GM12878 (cell line): ENCODE measurements around the gene ANO10. TPM values are rescaled to one million over a fixed set of nuclear protein-coding genes. Genes with fewer than 3 reads are reported as not detected.

Source experiments
- ATAC-seq: fragments of 200-7000 bp; cut with Tn5 transposase; 3 replicates; pipeline ENCODE4 v1.9.1; 2020; ENCODE audit warnings: mild to moderate bottlenecking, moderate library complexity
- BruUV-seq: library from RNA; stranded (reverse); fragments of 400-500 nt; replicated peaks from 2 replicates; lab custom pipeline; 2021; lab: Mats Ljungman, UMichigan
- CTCF ChIA-PET: fragments of 300-600 bp; sonication (Branson Sonifier 250); formaldehyde crosslinking; extraction: SDS; loops from one replicate; lab custom pipeline; 2021; ENCODE audit warnings: inconsistent platforms; lab: Yijun Ruan, JAX
- POLR2A ChIA-PET: fragments of 350-600 bp; formaldehyde crosslinking; extraction: SDS; loops from one replicate; lab custom pipeline; 2021; ENCODE audit warnings: inconsistent platforms; lab: Charles Lee
- RAD21 ChIA-PET: fragments of 300-600 bp; sonication (Branson Sonifier 250); formaldehyde crosslinking; loops from one replicate; lab custom pipeline; 2023; ENCODE audit warnings: antibody characterized with exemption; ENCODE audit not compliant: unreplicated experiment; lab: Charles Lee
- SMC1A ChIA-PET: fragments of 300-600 bp; sonication (Branson Sonifier 250); formaldehyde crosslinking; loops from one replicate; lab custom pipeline; 2023; ENCODE audit not compliant: unreplicated experiment, uncharacterized antibody; lab: Charles Lee
- DNase-seq: peaks from one replicate; pipeline ENCODE4 v3.0.0-alpha.2; 2011; ENCODE audit warnings: low read depth, low spot score
- FAIRE-seq: peaks from 3 replicates; lab custom pipeline; 2011; peaks lifted over from hg19 to GRCh38; lab: Jason Lieb, UNC
- H2AFZ ChIP-seq: 2 replicates; pipeline ENCODE4 v1.6.0; 2011; ENCODE audit warnings: low read depth, low read length, control low read depth; ENCODE audit not compliant: control insufficient read depth
- H3K27ac ChIP-seq: 2 replicates; pipeline ENCODE4 v1.5.1; 2011; ENCODE audit warnings: control low read depth; ENCODE audit not compliant: control insufficient read depth, insufficient read depth
- H3K27me3 ChIP-seq, 2 experiments: replicated peaks in 1 of 2; 2 replicates each; pipeline versions ENCODE4 v1.6.0 to v1.6.1; 2011; ENCODE audit warnings: low read length in 1 of 2; ENCODE audit not compliant: control insufficient read depth in 2 of 2, insufficient read depth in 2 of 2
- H3K36me3 ChIP-seq, 2 experiments: 2 replicates each; pipeline ENCODE4 v1.5.1; 2011; ENCODE audit warnings: low read length in 1 of 2; ENCODE audit not compliant: control insufficient read depth in 2 of 2, insufficient read depth in 2 of 2
- H3K4me1 ChIP-seq: 2 replicates; pipeline ENCODE4 v1.6.1; 2011; ENCODE audit warnings: mild to moderate bottlenecking, low read length, moderate library complexity, mixed read lengths; ENCODE audit not compliant: control insufficient read depth, insufficient read depth
- H3K4me2 ChIP-seq: 2 replicates; pipeline ENCODE4 v1.6.0; 2011; ENCODE audit warnings: control low read depth; ENCODE audit not compliant: control insufficient read depth, insufficient read depth
- H3K4me3 ChIP-seq: fragments of 200-600 bp; sonication (generic); 2 replicates; pipeline ENCODE4 v1.5.1; 2016
- H3K79me2 ChIP-seq: 2 replicates; pipeline ENCODE4 v1.6.0; 2011; ENCODE audit warnings: low read length; ENCODE audit not compliant: control insufficient read depth, insufficient read depth
- H3K9ac ChIP-seq: 2 replicates; pipeline ENCODE4 v1.8.0; 2011; ENCODE audit warnings: low read length, control low read depth, mixed read lengths; ENCODE audit not compliant: control insufficient read depth, insufficient read depth
- H3K9me3 ChIP-seq: replicated peaks from 3 replicates; pipeline ENCODE4 v1.5.1; 2011; ENCODE audit warnings: mild to moderate bottlenecking, low read length; ENCODE audit not compliant: control insufficient read depth, insufficient read depth
- H4K20me1 ChIP-seq: 2 replicates; pipeline ENCODE4 v1.6.0; 2011; ENCODE audit not compliant: control insufficient read depth, insufficient read depth
- ASH2L ChIP-seq: fragments of 300-600, 200-600 bp; sonication (generic); IDR thresholded peaks from 2 replicates; pipeline ENCODE4 v1.6.1; 2017; ENCODE audit warnings: low read depth, mild to moderate bottlenecking, borderline replicate concordance
- BCL11A ChIP-seq: IDR thresholded peaks from 2 replicates; pipeline ENCODE4 v1.6.1; 2011; ENCODE audit warnings: low read depth, low read length
- E4F1 ChIP-seq: fragments of 450-650 bp; IDR thresholded peaks from 2 replicates; pipeline ENCODE4 v1.6.1; 2018; ENCODE audit warnings: borderline replicate concordance, mild to moderate bottlenecking; ENCODE audit not compliant: partially characterized antibody
- NR2F1 ChIP-seq: fragments of 450-650 bp; conservative IDR thresholded peaks from 2 replicates; pipeline ENCODE4 v1.6.1; 2017; ENCODE audit warnings: mild to moderate bottlenecking
- PAX8 ChIP-seq: fragments of 450-650 bp; IDR thresholded peaks from 2 replicates; pipeline ENCODE4 v1.6.1; 2017; ENCODE audit warnings: mild to moderate bottlenecking, moderate library complexity
- SMAD5 ChIP-seq: IDR thresholded peaks from 2 replicates; pipeline ENCODE4 v1.6.1; 2016; ENCODE audit warnings: antibody characterized with exemption, low read depth
- TARDBP ChIP-seq: IDR thresholded peaks from 2 replicates; pipeline ENCODE4 v1.6.1; 2016; ENCODE audit warnings: borderline replicate concordance
- USF2 ChIP-seq: IDR thresholded peaks from 2 replicates; pipeline ENCODE4 v1.6.1; 2011; ENCODE audit warnings: low read depth, low read length, improper control_type of control experiment, borderline replicate concordance
- ZBTB4 ChIP-seq: fragments of 450-650 bp; formaldehyde crosslinking; IDR thresholded peaks from 2 replicates; pipeline ENCODE4 v1.4.0; 2022; ENCODE audit warnings: mild to moderate bottlenecking, moderate library complexity
- ZNF207 ChIP-seq: fragments of 450-650 bp; IDR thresholded peaks from 2 replicates; pipeline ENCODE4 v1.6.1; 2014; ENCODE audit warnings: antibody characterized with exemption, mild to moderate bottlenecking, borderline replicate concordance
- ZNF592 ChIP-seq: fragments of 450-650 bp; IDR thresholded peaks from 2 replicates; pipeline ENCODE4 v1.6.1; 2017; ENCODE audit warnings: mild to moderate bottlenecking, moderate library complexity
- WGBS: methylation state at CpG from one replicate; pipeline ENCODE4 v1.1.6; 2016; ENCODE audit warnings: low lambda C conversion rate; ENCODE audit not compliant: insufficient replicate concordance, insufficient coverage; ENCODE audit errors: missing lambda C conversion rate; 5-methylcytosine and 5-hydroxymethylcytosine counted together
- in situ Hi-C: fragments of 300-500 bp; cut with MboI; formaldehyde crosslinking; loops from 9 replicates; pipeline ENCODE4 v1.14.3; 2018; ENCODE audit warnings: mixed read lengths
- intact Hi-C: fragments of 100-400 bp; cut with micrococcal nuclease; formaldehyde crosslinking; loops from one replicate; pipeline ENCODE4 v1.14.2; 2022; ENCODE audit not compliant: unreplicated experiment
- polyA plus RNA-seq, 11 experiments: library from polyadenylated mRNA; depleted of rRNA in 4 of 11; unstranded in 6 of 11; stranded (reverse) in 5 of 11; fragments of >200 nt; fragmentation: Nextera tagmentation in 4 of 11; fragmentation: Illumina TruSeq in 1 of 11; extraction: Ambion mirVana in 4 of 11; extraction: Trizol in 1 of 11; gene quantifications; 1 replicate in 1 of 11; 2 replicates in 10 of 11; pipeline versions ENCODE4 v1.2.1 to v1.2.3, GENCODE V29; 2011 to 2016; ENCODE audit warnings: inconsistent platforms in 2 of 11, missing spikeins in 2 of 11, low read depth in 1 of 11
- total RNA-seq, 4 experiments: library from RNA; depleted of rRNA in 3 of 4; stranded (reverse); fragments of >200 nt in 3 of 4; fragmentation: Illumina TruSeq in 1 of 4; extraction: Trizol in 1 of 4; gene quantifications; 2 replicates each; pipeline versions ENCODE4 v1.2.1 to v1.2.3, GENCODE V29; 2013 to 2021

Gene ANO10
- total and polyA plus RNA-seq, 10 of the 15 experiments (the other 5 are each of a cell fraction or from before 2014, with no cell fraction given): 0.29 to 21.9 (median 1.6) TPM

- ChIA-PET CTCF (interaction anchor here (0.6 kb wide), 1 partner anchor 204 kb away, joined by 3 read pairs; no protein-coding TSS in a partner anchor), RAD21 (interaction anchor here (1.0 kb wide), 1 partner anchor 50 kb away, joined by 3 read pairs; no protein-coding TSS in a partner anchor), POLR2A (no interaction called here), SMC1A (interaction anchor here (1.4 kb wide), 1 partner anchor 9 kb away, joined by 3 read pairs; no protein-coding TSS in a partner anchor)
- Histone ChIP-seq H3K9me3 (no peaks in the 10 kb centered on the region), H2AFZ (no peak overlapping the region), H3K79me2 (no peaks in the 10 kb centered on the region), H3K4me3 (no peak overlapping the region), H4K20me1 (no peaks in the 10 kb centered on the region), H3K27ac (no peak overlapping the region), H3K9ac (no peak overlapping the region), H3K27me3 (no peaks in the 10 kb centered on the region), H3K36me3 (no peaks in the 10 kb centered on the region), H3K4me1 (no peaks in the 10 kb centered on the region), H3K4me2 (no peak overlapping the region)
- ATAC-seq: no peak
- no TSS peak for BruUV-seq
- WGBS: 41% methylated on average over 4 of the region's 4 CpGs
- FAIRE-seq: no peak
- intact Hi-C loops: no loop called here
- in situ Hi-C loops: no loop called here
- DNase-seq: no peak
- TF ChIP-seq BCL11A (no peak), PAX8 (no peak), ZBTB4 (CRISPR knock-in tag) (no peak), ZNF207 (no peak), ASH2L (no peak), USF2 (no peak), ZNF592 (no peak), TARDBP (no peak), E4F1 (no peak), SMAD5 (no peak), NR2F1 (no peak)
Observed at GRCh38 chr3:43641306-43642114, 19.7 kb upstream of the ANO10 start.
